HG02678 (cell line): ENCODE measurements around the gene RRP1B.
"Not testable (repeated sequence)": the region's sequence is repeated elsewhere in the genome, so short reads cannot be mapped to it uniquely, and the experiment has no call there.

Source experiments
- ATAC-seq: cut with Tn5 transposase; IDR thresholded peaks from one replicate; pipeline ENCODE4 v1.9.1; 2021; ENCODE audit warnings: mild to moderate bottlenecking, moderate library complexity; ENCODE audit not compliant: unreplicated experiment

RRP1B gene

GRCh38 chr21:43667191-43667904 lies 8.0 kb downstream of the RRP1B start:
- no peak for ATAC-seq

GRCh38 chr21:43669828-43670605 lies 10.7 kb downstream of the RRP1B start:
- ATAC-seq = no peak

GRCh38 chr21:43675871-43676270 lies 16.5 kb downstream of the RRP1B start:
- ATAC-seq = no peak

- no peak for ATAC-seq
These were observed 17.0 kb downstream of the RRP1B start for GRCh38 chr21:43676391-43676790.

GRCh38 chr21:43679951-43680350 lies 20.6 kb downstream of the RRP1B start:
- ATAC-seq = no peak

GRCh38 chr21:43680421-43680820 lies 21.1 kb downstream of the RRP1B start:
- not testable (repeated sequence) for ATAC-seq

GRCh38 chr21:43681650-43682049 lies 22.3 kb downstream of the RRP1B start:
- ATAC-seq = no peak

GRCh38 chr21:43684424-43684823 lies 25.1 kb downstream of the RRP1B start:
- no peak for ATAC-seq

- ATAC-seq = no peak
These were observed 27.6 kb downstream of the RRP1B start for GRCh38 chr21:43686811-43687565.

GRCh38 chr21:43687566-43688399 lies 28.4 kb downstream of the RRP1B start:
- ATAC-seq = no peak

GRCh38 chr21:43688906-43689305 lies 29.5 kb downstream of the RRP1B start:
- no peak for ATAC-seq

GRCh38 chr21:43689556-43690337 lies 30.4 kb downstream of the RRP1B start:
- no peak for ATAC-seq

GRCh38 chr21:43690346-43690745 lies 31.0 kb downstream of the RRP1B start:
- ATAC-seq = no peak

GRCh38 chr21:43691086-43691795 lies 31.9 kb downstream of the RRP1B start:
- no peak for ATAC-seq

GRCh38 chr21:43691801-43692200 lies 32.4 kb downstream of the RRP1B start:
- no peak for ATAC-seq

GRCh38 chr21:43692949-43693348 lies 33.6 kb downstream of the RRP1B start:
- no peak for ATAC-seq

- ATAC-seq = no peak
These were observed 34.6 kb downstream of the RRP1B start for GRCh38 chr21:43693981-43694380.

GRCh38 chr21:43694437-43695079 lies 35.2 kb downstream of the RRP1B start:
- ATAC-seq = no peak

- ATAC-seq = no peak
These were observed 36.9 kb downstream of the RRP1B start for GRCh38 chr21:43696214-43696613.
